Fibroblast of gingiva (primary cell): ENCODE data around the gene STARD10.

Experiments
- DNase-seq: peaks from one replicate; pipeline ENCODE4 v3.0.0-alpha.2; 2011; ENCODE audit warnings: low read depth

STARD10 gene, protein sequence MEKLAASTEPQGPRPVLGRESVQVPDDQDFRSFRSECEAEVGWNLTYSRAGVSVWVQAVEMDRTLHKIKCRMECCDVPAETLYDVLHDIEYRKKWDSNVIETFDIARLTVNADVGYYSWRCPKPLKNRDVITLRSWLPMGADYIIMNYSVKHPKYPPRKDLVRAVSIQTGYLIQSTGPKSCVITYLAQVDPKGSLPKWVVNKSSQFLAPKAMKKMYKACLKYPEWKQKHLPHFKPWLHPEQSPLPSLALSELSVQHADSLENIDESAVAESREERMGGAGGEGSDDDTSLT

DNA sequence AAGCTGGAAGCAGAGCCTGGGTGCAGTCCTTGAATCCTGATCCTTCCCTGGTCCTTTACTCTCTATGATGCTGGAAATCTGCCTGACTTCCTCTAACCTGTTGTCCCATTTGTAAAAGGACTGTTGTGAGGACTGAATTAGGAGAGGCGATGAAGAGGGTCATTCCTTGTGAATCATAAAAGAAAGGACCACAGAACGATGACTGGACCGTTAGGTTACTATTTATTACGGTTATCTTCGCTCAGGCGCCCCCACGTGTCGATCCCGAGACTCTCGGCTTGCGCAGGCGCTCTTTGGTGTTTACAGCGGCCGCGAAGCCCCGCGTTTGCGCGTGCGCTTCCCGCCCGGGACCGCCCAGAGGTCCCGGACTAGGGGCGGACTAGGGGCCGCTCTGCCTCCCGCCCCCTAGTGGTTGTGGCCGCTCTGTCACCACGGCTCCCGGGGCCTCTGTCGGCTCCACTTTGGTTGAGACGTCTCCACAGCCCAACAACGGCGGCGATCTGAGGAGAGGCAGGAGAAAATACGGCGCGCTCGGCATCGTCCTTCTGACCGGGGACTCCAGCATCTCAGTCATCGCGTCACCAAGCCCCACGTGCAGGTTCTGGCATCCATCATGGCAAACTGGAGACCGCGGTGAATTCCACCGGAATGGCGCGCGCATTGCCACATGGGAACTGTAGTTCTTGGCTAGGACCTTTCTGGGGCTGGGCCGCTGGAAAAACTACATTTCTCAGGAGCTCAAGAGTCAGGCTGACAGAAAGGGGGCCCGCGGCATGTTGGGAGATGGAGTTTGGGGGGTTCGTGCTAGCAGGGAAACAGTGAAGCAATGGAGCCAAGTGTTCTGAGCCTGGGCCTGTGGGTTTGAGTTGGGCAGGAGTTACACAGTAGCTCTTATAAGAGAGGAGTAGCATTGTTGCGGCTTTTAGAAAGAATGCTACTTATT is at the start of gene STARD10:
STARD10 (minus strand) TSS at position 623 of the 943 bp plus-strand sequence. CDS start 12,866 bp downstream, outside the sequence.
- peak; percentile 91 for DNase-seq

- DNase-seq, result no peak
Measured at GRCh38 chr11:72842653-72843330, 48.9 kb upstream of the STARD10 start.

DNA sequence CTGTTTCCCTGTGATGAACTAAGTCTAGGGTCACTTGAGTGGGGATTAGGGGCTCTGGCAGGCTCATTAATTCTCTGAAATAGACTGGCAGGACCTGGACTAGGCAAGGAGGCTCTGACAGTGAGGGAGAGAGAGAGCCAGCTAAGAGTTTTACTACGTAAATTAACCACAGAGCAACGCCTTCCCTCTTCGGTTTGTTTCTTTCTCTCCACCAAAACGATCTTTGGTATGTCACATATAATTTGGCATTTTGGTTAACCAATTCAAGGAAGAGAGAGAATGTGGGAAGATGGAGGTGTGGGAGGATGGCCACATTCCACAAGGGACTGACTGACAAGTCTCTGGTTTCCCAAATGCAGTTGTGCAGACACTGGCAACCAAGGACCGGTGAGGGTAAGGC is 48.3 kb upstream of the STARD10 start:
- DNase-seq, result no peak

GRCh38 chr11:72841397-72841796 is 47.5 kb upstream of the STARD10 start:
- DNase-seq, result no peak

GRCh38 chr11:72840780-72841179 is 46.9 kb upstream of the STARD10 start:
- DNase-seq, result peak; percentile 88

GRCh38 chr11:72838691-72839305 is 45.0 kb upstream of the STARD10 start:
- DNase-seq, result no peak

GRCh38 chr11:72836111-72836510 is 42.3 kb upstream of the STARD10 start:
- no peak for DNase-seq

DNA sequence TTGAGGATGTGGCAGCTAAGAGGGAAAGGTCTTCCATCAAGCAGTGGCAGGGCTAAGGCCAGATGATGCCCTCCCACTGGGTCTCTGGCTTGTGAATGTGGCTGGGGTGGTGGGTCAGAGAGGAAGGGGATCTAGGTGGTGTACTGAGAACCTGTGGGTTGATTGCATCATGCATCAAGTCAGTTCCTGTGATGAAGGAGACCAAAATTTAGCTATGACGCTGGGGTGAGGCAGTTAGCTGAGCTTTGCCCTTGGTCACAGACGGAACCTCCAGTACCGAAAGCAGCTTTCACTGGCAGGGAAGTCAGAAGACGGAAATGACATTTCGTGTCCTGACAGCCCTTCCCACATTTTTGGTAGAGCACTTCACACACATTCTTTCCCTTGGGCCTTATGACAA is 41.1 kb upstream of the STARD10 start:
- DNase-seq, result no peak

DNA sequence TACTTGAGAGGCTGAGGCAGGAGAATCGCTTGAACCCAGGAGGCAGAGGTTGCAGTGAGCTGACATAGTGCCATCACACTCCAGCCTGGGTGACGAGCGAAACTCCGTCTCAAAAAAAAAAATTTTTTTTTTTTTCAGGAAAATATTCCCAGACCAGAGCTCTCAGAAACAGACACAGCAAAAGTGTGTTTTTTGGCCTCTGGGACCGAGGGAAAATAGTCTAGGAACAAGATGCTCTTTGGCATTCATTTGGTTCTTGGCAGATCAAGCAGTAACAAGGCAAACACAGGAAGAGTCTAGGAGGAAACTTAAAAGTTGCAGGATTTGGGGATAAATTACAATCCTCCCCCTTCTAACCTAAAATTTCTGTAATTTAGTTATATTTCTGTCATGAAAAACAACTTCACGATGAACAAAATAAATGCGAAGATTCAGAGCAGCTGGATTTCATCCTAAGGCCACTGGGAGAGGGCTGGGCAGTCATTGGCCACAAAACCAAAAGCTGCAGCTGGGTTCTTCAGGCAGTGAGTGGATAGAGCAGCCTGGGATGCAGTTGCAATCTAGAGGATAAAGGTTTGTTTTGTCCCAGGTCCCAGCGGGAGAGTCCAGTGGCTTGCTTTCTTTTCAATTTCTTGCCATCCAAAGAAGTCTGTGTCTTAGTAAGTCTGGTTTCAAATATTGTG is 40.1 kb upstream of the STARD10 start:
- DNase-seq, result no peak

DNA sequence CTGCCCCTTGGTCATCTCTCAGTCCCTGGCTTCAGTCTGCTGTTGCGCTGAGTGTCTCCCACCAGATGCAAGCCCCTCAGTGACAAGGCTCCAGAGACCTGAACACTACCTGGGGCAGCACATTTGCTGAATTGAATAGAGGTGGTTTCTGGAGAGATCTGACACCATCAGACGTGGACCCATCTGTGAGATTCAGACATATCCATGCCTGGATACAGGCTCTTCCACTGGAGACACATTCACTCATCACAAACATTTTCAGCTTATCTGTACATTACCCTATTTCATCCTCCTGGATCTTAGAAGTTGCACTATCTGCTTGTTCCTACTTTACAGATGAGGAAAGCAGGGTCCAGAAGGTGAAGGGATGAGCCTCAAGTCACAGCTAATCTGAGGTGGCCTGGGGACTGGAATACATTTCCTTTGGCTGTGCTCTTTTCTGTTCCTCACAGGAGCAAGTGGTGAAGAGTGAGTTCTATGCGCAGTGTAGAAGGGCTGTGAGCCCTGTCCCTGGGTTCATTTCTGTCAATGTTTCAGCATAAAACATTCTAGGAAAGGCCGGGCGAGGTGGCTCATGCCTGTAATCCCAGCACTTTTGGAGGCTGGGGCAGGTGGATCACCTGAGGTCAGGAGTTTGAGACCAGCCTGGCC is 39.4 kb upstream of the STARD10 start:
- no peak for DNase-seq

- DNase-seq, result no peak
Measured at GRCh38 chr11:72832301-72833082, 38.6 kb upstream of the STARD10 start.

DNA sequence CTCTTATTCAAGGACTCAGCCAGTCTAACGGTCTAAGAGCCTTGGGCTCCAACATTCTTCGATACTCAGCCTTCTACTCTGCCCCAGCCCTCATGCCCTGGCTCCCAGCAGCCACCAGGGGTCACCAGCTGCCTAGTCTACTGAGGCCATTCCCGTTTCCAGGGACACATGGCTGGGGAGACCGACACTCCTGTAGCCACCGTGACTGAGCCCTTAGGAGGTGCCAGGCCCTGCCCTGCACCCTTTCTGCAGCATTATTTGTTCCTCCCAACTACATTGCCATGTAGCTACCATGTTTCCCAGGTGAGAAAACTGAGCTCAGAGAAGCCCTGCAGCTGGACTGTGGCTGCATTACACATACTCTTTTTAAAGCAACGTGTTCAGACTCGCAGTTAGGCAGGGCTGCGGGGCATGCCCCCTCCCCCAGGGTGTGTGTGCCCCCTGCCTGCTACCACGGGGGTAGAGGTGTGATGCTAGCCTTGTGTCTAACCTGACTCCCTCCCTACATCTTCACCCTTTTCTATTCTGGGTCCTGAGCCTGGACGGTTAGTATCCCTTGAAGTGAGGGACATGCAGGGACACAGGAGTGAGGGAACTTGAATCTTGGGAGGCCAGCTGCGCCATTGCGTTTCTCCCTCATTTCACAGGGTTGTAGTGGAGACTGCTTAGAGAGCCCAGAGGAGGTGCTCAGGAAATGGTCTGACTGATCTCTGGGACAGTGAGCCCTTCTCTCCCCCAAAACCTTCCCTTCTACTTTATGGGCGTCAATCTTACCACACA is 37.9 kb upstream of the STARD10 start:
- DNase-seq, result peak; percentile 69

DNA sequence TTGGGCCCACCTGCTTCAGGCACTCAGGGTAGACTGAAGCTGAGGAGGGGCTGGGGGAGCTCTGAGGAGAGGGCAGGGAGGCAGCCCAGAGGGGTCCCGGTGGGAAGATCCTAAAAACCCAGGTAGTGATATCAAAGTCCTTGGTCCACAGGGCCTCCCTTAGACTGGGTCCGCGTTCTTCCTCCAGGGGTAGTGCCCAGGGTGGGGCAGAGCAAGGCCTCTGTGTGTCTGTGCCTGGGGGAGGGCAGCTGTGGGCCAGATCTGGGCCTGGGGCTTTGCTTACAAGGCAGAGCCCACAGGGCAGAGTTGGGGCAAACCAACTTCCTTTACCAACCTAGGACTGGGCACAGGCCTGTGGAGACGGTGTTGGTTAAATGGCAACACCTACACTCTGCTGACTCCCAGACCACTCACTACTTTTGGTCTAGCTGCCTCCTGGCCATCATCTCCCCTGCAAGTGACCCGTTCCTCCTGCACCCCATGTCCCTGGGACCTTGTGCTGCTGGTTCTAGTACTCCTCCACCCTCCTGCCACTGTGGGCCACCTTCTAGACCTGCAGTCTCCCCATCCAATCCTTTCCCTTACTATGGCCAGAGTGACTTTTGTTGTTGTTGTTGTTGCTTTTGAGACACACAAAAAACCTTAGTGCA is 36.2 kb upstream of the STARD10 start:
- no peak for DNase-seq

DNA sequence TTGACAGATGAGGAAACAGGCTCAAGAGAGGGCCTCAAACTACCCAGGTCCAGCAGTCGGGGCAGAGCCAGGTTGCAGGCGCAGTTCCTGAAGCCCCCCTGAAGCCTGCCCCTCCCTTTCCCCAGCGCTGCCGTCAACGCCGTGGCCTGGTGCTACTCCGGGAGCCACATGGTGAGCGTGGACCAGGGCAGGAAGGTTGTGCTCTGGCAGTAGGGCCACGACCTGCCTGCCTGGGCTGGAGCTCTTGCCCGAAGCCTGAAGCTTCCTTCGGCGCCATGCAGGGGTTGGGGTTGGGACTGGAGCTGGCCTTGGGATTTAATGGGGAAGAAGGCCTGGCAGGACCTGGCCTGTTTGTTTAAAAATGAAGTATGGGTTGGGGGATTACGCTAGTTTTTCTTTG is 35.3 kb upstream of the STARD10 start:
- DNase-seq, result no peak

DNA sequence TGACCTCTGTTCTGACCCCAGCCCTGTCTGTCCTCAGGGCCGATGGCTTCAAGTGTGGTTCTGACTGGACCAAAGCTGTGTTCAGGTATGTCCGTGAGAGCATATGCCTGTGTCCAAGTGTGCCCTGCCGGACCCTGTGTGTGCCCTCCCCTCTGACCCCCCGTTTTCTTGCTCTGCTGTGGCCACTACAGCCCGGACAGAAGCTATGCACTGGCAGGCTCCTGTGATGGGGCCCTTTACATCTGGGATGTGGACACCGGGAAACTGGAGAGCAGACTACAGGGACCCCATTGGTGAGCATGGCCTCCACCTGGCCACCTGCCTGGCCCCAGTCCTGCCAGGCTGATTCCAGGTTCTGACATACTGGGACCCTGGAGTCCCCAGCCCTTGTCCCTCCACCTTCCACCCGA is 34.9 kb upstream of the STARD10 start:
- no peak for DNase-seq

DNA sequence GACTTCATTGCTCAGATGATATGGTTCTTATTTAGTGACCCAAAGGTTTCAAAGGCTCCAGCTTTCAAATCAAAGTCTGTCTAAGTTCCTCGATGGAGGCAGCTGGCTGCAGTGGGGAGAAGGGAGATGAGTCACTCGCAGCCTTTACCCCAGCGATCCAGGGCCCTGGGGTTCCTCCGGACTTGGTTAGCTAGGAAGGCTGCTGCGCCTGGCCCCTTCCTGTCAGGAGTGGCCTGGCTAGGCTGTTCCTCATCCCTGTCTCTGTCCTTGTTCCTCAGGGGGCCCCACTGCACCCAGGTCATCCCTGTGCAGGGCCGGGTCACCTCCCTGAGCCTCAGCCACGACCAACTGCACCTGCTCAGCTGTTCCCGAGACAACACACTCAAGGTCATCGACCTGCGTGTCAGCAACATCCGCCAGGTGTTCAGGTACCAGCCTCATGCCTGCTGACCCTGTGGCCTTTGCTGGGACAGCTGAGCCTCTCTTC is 34.3 kb upstream of the STARD10 start:
- DNase-seq, result peak; percentile 46

DNA sequence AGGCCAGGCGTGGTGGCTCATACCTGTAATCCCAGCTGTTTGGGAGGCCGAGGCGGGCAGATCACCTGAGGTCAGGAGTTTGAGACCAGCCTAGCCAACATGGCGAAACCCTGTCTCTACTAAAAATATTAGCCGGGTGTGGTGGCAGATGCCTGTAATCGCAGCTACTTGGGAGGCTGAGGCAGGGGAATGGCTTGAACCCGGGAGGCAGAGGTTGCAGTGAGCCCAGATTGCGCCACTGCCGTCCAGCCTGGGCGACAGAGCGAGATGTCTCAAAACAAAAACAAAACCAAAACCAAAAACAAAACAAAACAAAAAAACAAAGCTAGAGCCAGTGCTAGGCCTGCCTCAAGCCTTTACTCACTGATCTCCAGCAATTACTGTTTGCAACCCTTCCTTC is 33.8 kb upstream of the STARD10 start:
- peak; percentile 42 for DNase-seq

GRCh38 chr11:72826942-72827480 is 33.2 kb upstream of the STARD10 start:
- no peak for DNase-seq
